HG03571 (cell line): ENCODE data around the gene M1AP.

ENCODE experiments used
- ATAC-seq: cut with Tn5 transposase; IDR thresholded peaks from one replicate; pipeline ENCODE4 v1.9.1; 2021; ENCODE audit not compliant: unreplicated experiment

M1AP gene, protein sequence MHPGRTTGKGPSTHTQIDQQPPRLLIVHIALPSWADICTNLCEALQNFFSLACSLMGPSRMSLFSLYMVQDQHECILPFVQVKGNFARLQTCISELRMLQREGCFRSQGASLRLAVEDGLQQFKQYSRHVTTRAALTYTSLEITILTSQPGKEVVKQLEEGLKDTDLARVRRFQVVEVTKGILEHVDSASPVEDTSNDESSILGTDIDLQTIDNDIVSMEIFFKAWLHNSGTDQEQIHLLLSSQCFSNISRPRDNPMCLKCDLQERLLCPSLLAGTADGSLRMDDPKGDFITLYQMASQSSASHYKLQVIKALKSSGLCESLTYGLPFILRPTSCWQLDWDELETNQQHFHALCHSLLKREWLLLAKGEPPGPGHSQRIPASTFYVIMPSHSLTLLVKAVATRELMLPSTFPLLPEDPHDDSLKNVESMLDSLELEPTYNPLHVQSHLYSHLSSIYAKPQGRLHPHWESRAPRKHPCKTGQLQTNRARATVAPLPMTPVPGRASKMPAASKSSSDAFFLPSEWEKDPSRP

DNA sequence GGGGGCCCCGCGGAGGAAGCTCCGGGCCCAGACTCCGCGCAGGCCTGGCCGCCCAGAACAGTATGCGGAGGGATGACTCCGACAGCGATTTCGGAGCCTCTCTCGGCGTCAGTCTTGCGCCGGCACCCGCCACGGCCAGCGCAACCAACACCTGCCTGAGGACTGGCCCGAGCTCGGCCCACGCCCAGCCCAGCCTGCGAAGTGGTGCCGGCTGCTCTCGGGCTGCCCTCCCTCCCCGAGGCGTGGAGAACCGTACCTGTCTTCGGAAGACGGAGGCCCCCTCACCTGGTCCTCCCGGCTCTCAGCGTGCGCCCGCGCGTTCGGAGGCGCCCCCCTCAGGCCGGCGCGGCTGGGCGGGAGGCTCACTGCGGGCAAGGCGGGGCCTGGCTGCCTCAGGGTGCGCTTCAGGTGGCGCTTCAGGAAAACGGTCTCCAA, at the start of gene M1AP:
Gene M1AP, minus strand, starts transcription at position 322 of the 435 bp plus-strand sequence. CDS start 8,055 bp downstream, outside the sequence.
- ATAC-seq: no peak

DNA sequence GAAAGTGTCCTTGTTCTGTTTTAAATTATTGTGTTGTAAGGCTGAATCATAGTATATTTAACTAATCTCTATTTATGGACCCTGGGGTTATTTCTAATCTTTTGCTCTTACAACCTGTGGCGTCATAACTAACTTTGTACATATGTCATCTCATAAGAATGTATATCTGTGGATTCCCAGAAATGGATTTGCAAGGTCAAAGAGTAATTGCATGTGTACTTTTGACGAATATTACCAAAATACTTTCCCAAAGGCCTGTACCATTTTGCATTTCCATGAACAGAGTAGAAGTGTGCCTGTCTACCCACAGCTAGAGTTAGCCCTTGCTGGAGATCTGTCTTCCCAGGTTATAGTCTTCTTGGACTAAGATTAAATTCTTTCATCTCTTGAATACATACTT, 48.7 kb upstream of the M1AP start:
- ATAC-seq: no peak

DNA sequence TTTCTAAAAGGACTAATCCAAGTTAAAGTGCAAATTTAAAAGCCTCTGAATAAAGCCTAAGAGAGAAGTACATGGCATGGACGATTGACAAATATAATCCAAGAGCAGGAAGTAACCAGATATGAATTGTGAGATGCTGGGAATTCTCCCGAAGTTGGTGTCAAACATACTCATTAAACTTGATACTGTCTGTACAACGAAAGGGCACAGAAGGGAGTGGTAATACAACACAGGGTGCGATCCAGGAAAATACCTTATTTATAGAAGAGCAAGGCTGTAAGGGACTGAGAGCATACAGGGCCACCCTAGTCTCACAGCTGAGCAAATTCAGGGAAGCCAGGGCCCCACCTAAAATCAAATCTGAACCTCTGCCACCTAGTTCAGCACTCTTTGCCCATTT, 47.5 kb upstream of the M1AP start:
- no peak for ATAC-seq

DNA sequence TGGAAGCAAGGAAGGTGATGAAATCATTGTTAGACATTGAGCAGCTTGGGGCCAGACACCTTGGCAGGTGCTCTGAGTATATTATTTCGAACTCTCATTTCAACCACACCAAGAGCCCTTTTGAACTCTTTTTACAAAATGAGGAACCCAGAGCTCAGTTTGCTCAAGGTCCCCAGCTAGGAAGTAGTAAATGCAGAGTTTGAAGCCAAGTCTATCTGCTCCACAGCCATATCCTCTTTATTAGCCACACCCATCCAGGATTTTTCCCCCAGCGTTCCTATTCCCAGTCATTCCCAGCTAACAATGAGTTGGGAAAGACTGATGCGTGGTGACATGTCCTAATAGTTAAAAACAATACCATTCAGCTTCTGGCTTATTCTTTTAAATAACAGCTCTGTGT, 46.2 kb upstream of the M1AP start:
- ATAC-seq: no peak

DNA sequence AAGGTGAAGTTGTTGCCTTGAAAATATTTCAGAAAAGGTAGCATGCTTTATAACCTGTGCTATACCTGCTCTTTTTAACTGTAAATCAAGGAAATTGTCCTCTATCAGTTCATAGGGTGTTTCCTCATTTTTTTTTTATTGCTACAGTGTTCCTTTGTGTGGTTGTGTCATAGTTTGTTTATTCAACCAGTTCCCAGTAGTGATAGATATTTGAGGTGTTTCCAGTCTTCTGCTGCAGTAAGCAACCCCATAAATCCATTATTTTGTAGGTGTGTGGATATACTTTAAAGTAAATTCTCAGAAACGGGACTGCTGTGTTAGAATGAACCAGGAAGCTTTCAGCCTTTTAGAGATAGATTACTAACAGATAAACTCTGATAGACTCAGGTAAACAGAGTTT, 45.5 kb upstream of the M1AP start:
- no peak for ATAC-seq

DNA sequence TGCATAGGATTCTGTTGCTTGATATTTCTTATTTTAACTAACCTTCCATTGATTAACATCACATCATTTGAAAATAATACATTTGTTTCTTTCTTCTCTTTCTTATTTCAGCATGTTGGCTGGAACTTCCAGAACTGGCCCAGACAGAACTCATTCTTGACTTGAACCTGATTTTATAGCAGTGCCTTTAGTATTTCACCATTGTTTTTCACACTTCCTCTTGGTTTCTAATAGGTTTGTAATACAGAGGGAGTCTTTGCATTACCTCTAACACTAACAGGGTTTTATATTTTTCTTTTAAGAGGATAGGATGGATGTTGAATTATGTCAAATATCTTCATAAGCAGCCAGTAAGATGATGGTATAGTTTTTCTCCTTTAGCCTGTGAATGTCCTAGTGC, 45.1 kb upstream of the M1AP start:
- ATAC-seq: no peak

DNA sequence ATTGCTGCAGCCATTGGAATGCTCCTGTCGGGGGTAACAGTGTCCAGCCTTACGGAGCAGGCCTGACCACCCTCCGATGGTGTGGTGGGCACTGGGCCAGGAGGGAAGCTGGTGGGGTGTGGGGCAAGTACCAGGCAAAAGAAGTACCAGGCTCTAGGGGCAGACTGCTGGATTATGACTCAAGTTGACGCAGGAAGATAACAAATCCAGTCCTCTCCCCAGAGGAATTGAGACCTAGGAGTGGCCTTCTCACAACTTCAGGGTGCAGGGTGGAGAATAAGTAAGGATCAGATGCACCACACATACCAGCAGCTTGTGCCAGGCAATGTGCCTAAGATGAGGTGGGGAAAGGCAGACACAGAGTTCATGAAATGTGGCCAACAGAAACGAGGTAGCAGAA, 43.8 kb upstream of the M1AP start:
- ATAC-seq: no peak

DNA sequence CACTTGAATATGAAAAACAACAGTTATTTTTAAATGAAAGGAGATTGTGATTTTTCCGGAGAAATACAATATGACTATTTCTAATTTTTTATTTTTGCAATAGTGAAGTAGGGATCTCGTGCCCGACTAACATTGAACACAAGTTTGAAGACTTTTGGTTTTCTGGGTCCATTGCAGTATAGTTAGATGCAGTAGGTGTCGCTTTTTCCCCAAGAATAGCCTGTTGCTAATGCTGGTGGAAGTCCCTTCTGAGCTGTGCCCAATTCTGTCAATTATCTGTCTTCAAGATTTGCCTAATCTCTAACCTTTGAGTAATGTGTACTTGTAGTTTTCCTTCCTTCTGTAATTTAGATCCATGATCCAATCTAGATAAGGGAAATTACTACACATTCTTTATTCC, 42.4 kb upstream of the M1AP start:
- ATAC-seq: no peak

DNA sequence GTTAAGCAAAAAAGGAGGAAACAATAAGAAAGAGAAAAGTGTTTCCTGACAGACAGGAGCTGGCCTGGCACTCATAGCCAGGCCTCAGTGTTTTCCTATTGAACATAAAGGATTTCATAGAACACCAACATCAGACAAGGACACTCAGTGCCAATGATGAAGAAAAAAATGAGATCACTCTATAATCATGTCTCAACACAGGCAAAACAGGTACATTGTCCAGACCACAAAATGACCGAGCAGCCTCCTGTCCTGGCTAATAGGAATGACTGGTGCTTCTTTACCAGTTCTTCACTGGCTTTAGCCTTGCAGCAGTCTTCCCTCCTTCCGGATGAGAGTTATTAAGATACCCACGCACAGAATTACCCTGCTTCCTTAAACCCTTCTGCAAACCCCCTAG, 41.5 kb upstream of the M1AP start:
- no peak for ATAC-seq

DNA sequence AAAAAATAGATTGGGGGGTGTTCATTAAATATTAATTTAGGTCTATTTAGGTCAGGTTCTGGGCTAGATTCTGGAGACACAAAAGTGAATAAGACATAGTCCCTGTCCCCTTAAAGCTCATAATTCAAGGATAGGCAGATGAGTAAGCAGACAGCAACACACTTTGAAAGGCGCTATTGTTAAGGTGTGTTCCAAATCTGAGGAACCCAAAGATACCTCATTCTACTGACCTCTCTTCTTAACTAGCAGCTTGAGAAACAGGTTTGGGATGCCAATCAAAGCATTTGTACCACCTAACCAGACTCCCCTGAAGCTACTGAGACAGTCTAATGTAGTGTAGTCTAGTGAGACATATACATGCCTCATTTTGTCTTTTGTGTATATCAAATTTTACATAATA, 40.8 kb upstream of the M1AP start:
- ATAC-seq: no peak

DNA sequence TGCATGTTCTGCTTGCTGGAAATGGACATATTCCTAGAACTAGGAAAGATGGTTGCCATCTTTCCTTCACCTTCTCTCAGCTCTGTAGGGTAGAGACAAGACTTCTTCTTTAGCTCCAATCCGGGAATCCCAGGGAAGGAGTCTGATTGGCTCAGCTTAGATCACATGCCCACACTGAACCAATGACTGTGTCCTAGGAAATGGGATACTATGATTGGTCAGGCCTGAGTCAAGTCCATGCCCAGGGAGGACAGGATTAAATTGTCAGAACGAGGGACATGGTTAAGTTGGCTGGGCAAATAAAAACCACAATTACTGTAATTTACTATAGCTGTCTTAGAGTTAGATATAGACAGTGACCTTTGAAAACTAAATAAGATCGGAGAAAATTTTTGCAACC, 37.3 kb upstream of the M1AP start:
- ATAC-seq: no peak

DNA sequence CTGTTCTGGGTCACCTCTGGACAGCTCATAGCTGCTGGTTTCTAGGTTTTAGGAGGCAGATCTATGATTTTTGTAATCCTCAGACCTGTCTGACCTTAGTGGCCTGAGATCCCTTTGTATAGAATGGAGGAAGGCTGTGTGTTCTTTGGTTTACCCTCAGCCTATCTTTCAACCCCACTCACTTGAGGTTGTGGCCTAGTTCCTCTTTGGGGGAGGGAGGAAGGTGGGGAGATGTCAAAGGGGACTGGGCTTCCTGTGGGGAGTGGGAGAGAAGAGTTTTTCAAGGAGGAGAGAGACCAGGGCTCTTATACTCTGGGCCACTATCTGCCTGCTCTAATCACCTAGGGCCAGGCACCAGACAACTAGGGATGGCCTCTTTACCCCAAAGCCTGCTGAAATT, 34.4 kb upstream of the M1AP start:
- no peak for ATAC-seq

DNA sequence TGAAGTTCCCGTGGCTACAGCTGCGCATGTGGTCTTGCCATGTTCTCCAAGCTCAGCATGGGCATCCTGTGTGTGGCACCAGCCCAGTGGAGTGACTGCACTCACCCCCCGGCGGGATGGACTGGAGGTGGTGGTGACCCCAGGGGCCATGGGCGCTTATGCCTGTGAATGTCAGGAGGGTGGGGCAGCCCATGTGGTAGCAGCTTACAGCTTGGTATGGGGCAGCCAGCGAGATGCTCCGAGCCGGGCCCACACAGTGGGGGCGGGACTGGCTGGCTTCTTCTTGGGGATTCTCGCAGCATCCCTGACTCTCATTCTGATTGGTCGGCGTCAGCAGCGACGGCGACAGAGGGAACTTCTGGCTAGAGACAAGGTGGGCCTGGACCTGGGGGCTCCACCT, 31.5 kb upstream of the M1AP start:
- no peak for ATAC-seq

DNA sequence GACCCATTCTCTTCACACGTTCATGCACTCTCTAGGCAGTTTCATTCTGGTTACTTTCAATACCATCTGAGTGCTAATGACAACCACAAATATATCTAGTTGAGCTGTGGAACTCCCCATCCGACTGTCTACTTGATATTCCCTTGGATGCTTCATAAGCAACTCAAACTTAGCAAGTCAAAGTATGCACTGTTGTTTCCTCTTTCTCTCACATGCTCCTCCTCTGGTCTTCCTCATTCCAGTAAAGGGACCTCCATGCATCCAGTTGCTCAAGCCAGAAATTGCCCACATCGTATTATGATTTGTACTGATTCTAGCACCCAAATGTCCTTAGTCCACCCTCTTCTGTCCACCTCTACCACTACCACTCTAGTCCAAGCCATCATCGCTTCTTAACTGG, 28.2 kb upstream of the M1AP start:
- no peak for ATAC-seq

DNA sequence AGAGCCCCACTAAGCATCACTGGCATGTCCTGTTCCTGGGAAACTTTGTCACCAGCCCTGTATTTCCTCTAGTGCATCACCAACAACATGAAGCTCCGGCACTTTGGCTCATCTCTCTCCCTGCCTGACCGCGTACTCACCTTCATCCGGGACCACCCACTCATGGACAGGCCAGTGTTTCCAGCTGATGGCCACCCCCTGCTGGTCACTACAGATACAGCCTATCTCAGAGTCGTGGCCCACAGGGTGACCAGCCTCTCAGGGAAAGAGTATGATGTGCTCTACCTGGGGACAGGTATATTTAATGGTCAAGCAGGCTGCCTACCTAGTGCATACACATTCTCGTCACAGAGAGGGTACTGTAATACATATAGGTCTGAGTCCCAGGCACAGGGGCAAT, 27.0 kb upstream of the M1AP start:
- no peak for ATAC-seq

DNA sequence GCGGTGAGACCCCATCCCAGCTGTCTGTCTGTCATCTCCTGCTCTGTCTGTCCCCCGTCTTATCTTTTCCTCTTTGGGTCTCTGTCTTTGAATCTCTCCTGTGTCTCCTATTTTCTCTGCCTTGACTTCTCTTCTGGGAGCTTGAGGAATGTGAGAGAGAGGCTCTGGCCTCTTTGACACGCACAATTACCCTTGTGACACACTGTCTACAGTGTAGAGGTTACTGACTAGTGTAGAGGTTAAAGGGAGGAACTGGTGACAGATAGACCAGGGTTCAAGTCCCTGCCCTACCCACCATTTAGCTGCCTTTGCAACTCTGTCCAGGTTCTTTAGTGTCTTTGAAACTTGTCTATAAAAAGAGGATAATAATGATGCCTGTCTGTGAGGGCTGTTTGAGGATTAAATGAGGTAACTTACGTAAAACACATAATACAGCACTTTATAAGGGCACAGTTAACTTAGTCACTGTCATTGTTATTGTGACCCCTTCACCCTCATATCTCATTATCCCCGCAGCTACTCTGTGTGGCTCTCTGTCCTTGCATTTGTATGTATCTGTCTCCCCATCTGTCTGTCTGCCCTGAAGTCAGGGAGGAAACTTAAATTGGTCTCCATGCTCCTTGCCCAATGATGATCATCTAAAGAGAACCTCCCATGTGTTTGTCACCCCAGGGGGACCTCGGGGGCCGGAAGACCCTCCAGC, 25.8 kb upstream of the M1AP start:
- ATAC-seq: no peak

DNA sequence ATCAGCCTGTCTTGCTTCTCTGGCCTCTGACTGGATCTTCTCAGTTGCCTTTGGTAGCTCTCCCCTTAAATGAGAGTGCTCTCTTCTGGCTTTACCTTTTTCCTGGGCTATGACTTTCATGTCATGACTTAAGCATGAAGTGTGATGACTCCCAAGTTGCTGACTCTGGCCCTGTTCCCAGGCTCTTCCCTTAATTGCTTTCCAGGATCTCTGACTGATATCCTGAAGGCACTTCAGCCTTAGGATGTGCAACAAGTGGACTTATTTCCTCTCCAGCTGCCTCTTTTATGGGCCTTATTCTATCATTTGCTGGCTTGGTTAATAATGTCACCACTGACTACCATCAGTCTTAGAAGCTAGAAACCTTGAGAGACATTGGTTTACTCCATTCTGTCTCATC, 23.3 kb upstream of the M1AP start:
- ATAC-seq: no peak

DNA sequence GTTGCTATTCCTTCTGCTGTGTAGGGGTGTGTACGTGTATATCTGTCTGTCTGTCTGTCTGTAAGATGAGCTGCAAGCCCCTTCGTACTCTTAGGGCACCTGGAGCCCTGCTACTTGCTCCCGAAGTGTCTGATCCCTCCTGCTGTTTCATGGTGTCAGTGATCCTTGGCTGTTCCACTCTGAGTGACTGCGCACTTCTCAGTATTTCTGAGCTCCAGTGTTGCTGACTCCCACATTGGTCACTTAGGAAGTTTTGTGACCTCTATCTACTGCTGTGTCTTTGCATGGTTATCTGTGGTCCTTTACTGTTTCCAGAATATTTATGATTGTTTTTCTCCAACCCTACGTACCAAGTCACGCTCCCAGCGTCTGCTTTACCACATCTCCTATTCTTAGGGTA, 22.1 kb upstream of the M1AP start:
- no peak for ATAC-seq

DNA sequence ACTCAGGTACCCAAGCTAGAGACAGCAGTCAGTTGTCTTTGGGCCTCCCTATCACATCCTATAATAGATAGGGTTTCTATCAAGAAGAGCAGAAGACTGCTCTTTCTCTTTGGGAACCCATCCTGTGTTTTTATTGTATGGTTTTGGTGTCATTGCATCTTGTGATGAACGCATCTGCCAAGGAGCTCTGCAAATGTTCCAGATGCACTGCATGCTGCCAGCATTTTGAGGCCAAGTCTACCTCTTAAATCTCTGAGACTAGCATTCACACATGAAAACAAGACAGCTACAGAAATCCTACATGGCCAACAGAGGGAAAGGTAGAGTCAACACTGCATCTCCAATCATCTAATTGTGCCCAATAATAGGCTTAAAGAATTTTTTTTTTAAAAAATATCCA, 20.0 kb upstream of the M1AP start:
- no peak for ATAC-seq

DNA sequence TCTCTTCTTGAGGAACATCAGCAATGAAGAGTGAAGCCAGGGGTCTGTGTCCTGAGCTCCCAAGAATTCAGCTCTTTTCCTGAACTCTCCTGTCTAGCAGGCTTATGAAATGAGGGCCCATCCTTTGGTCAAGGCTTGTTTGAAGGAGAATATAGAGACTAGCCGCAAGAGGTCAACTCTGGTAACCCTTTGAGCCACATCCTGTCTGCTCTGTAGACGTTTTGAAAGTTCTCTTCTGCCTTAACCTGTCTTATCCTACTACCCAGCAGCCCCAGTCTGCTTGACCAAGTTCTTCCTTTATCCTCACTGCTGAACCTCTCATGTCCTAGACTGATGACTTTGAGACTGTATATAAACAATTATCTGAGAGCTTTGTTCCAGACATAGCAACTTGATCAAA, 11.3 kb upstream of the M1AP start:
- ATAC-seq: no peak

DNA sequence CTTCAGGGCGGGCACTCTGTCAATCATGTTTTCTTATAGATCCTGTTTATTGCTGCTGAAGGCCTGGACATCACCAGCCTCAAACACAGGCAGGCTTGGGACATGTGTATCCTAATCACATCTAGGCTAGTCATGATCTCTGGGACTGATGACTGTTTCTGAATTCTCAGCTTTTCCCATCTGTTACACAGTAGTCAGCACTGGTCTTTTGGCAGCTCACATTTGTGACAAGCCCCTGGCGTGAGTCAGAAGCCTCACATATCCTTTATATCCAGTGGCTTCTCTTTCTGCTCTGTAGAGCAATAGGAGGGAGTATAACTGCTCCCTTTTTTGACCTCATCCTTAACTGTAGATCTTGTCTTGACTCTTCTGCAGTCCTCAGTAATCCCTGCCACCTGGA, 10.4 kb upstream of the M1AP start:
- ATAC-seq: no peak

DNA sequence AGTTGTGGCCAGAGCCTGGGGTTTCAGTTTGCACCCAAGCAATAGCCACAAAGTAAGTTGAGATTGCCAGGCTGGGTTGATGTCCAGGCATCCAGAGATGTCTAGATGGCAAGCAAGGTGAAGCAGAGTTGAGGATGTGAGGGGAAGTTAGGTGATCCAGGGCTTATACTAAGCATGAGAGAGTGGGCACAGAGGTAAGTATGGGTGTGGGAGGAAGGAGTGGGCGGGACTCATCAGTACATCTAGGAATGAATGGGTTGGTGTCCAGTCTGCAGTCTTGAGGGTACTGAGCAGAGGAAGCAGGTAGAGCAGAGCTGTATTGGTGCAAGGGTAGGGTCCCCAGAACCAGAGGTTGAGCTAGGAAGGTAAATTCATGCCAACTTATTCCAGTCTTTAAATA, 7.4 kb upstream of the M1AP start:
- no peak for ATAC-seq
